Esophagus muscularis mucosa (tissue), 4 donors: ENCODE measurements around the gene PPL.

Source experiments
- CTCF ChIP-seq, 3 experiments: fragments of 200-600 bp in 2 of 3; fragments of 450-650 bp in 1 of 3; sonication (generic) in 2 of 3; IDR thresholded peaks; one replicate each; pipeline ENCODE4 v1.5.1; 2017 to 2019; ENCODE audit warnings: antibody characterized with exemption in 3 of 3, mild to moderate bottlenecking in 2 of 3, moderate library complexity in 1 of 3
- EP300 ChIP-seq: sonication (generic); formaldehyde crosslinking; IDR thresholded peaks from one replicate; pipeline ENCODE4 v1.6.1; 2017; ENCODE audit warnings: antibody characterized with exemption
- POLR2A ChIP-seq: fragments of 450-650 bp; IDR thresholded peaks from one replicate; pipeline ENCODE4 v1.6.1; 2017; ENCODE audit warnings: antibody characterized with exemption, moderate library complexity, mild to moderate bottlenecking, low read depth
- POLR2AphosphoS5 ChIP-seq, 2 donors: sonication (generic); formaldehyde crosslinking; IDR thresholded peaks; one replicate each; pipeline ENCODE4 v1.6.1; 2017; ENCODE audit warnings: antibody characterized with exemption in 2 of 2

GRCh38 chr16:4980691-4981090 lies 43.7 kb upstream of the PPL start:
- TF ChIP-seq POLR2AphosphoS5 (IDR thresholded peaks at IDR 0.05) (no peak), CTCF (IDR thresholded peaks at IDR 0.05) (no peak), POLR2A (no peak), EP300 (no peak)
